GM12801 (cell line): ENCODE data around the gene LRFN5.

Experiments
- CTCF ChIP-seq: IDR thresholded peaks from one replicate; pipeline ENCODE4 v1.5.1; 2011; ENCODE audit warnings: control low read depth; ENCODE audit not compliant: insufficient read length; ENCODE audit errors: extremely low read depth

LRFN5 gene

GRCh38 chr14:41806366-41806975, 199.8 kb downstream of the LRFN5 start:
- no peak for TF ChIP-seq CTCF

GRCh38 chr14:41810362-41810761, 203.7 kb downstream of the LRFN5 start:
- no peak for TF ChIP-seq CTCF

GRCh38 chr14:41817626-41818025, 210.9 kb downstream of the LRFN5 start:
- TF ChIP-seq CTCF, result no peak

GRCh38 chr14:41824441-41824840, 217.8 kb downstream of the LRFN5 start:
- no peak for TF ChIP-seq CTCF

- TF ChIP-seq CTCF, result no peak
These were observed 218.9 kb downstream of the LRFN5 start for GRCh38 chr14:41825622-41826021.

GRCh38 chr14:41830714-41831406, 224.2 kb downstream of the LRFN5 start:
- no peak for TF ChIP-seq CTCF

- no peak for TF ChIP-seq CTCF
These were observed 233.0 kb downstream of the LRFN5 start for GRCh38 chr14:41839661-41840060.
